MM.1S (cell line): ENCODE data around the gene TBCA.
"Not testable (repeated sequence)": the region's sequence is repeated elsewhere in the genome, so short reads cannot be mapped to it uniquely, and the experiment has no call there.

Source experiments
- DNase-seq: peaks from one replicate; pipeline ENCODE4 v3.0.0-alpha.2; 2015
- H2AFZ ChIP-seq: fragments of 300-600 bp; sonication (generic); 2 replicates; pipeline ENCODE4 v1.6.0; 2016; ENCODE audit warnings: antibody characterized with exemption, low read length
- H3F3A ChIP-seq: fragments of 300-600 bp; sonication (generic); 2 replicates; pipeline ENCODE4 v1.6.1; 2016; ENCODE audit warnings: mild to moderate bottlenecking, antibody characterized with exemption, low read length, moderate library complexity, mixed read lengths; ENCODE audit not compliant: insufficient read depth
- H3K27ac ChIP-seq: fragments of 300-600 bp; sonication (generic); 2 replicates; pipeline ENCODE4 v1.5.1; 2016; ENCODE audit warnings: mild to moderate bottlenecking, low read length
- H3K27me3 ChIP-seq: fragments of 300-600 bp; sonication (generic); replicated peaks from 2 replicates; pipeline ENCODE4 v1.6.0; 2016; ENCODE audit warnings: low read length; ENCODE audit not compliant: insufficient read depth
- H3K36me3 ChIP-seq: fragments of 300-600 bp; sonication (generic); replicated peaks from 2 replicates; pipeline ENCODE4 v1.6.1; 2016; ENCODE audit warnings: mild to moderate bottlenecking, low read length, mixed read lengths; ENCODE audit not compliant: insufficient read depth
- H3K4me1 ChIP-seq: fragments of 300-600 bp; sonication (generic); 2 replicates; pipeline ENCODE4 v1.6.1; 2016; ENCODE audit warnings: low read length, mixed read lengths
- H3K4me2 ChIP-seq: fragments of 300-600 bp; sonication (generic); 2 replicates; pipeline ENCODE4 v1.6.0; 2016; ENCODE audit warnings: low read depth, low read length
- H3K4me3 ChIP-seq: fragments of 300-600 bp; sonication (generic); 2 replicates; pipeline ENCODE4 v1.5.1; 2016; ENCODE audit warnings: low read length, mixed read lengths
- H3K79me2 ChIP-seq: fragments of 300-600 bp; sonication (generic); 2 replicates; pipeline ENCODE4 v1.6.1; 2016; ENCODE audit warnings: mixed run types, low read length, mixed read lengths
- H3K9ac ChIP-seq: fragments of 300-600 bp; sonication (generic); 2 replicates; pipeline ENCODE4 v1.6.1; 2016; ENCODE audit warnings: low read length, mixed read lengths
- H3K9me2 ChIP-seq: fragments of 300-600 bp; sonication (generic); replicated peaks from 2 replicates; pipeline ENCODE4 v1.6.1; 2016; ENCODE audit warnings: mild to moderate bottlenecking, low read length, mixed read lengths; ENCODE audit not compliant: insufficient read depth
- H3K9me3 ChIP-seq: fragments of 300-600 bp; sonication (generic); replicated peaks from 2 replicates; pipeline ENCODE4 v1.6.1; 2016; ENCODE audit warnings: mild to moderate bottlenecking, low read length, mixed read lengths; ENCODE audit not compliant: insufficient read depth
- H4K20me1 ChIP-seq: fragments of 300-600 bp; sonication (generic); 2 replicates; pipeline ENCODE4 v1.6.1; 2016; ENCODE audit warnings: mild to moderate bottlenecking, low read length, moderate library complexity, mixed read lengths; ENCODE audit not compliant: insufficient read depth
- CTCF ChIP-seq: fragments of 300-600 bp; sonication (generic); IDR thresholded peaks from 2 replicates; pipeline ENCODE4 v1.5.1; 2016; ENCODE audit warnings: antibody characterized with exemption, low read length, mixed read lengths
- EZH2 ChIP-seq: fragments of 300-600 bp; sonication (generic); optimal IDR thresholded peaks from 2 replicates; pipeline ENCODE3; 2017; ENCODE audit warnings: low read depth, mild to moderate bottlenecking, antibody characterized with exemption, low read length, mixed read lengths
- EZH2phosphoT487 ChIP-seq: fragments of 300-600 bp; sonication (generic); IDR thresholded peaks from 2 replicates; pipeline ENCODE4 v1.6.1; 2018; ENCODE audit warnings: antibody characterized with exemption, low read length

The TBCA gene

GRCh38 chr5:77709993-77710685, 66.0 kb downstream of the TBCA start:
- Histone ChIP-seq H3K9ac (no peak overlapping the region), H3K4me3 (no peak overlapping the region), H3K4me2 (no peak overlapping the region), H3K79me2 (peaks cover 17% of the 10 kb centered on the region), H3K9me2 (no peaks in the 10 kb centered on the region), H3K27ac (no peak overlapping the region), H3K36me3 (peaks cover 5% of the 10 kb centered on the region; the same call in 1 of the 2 replicates), H3K27me3 (no peaks in the 10 kb centered on the region), H2AFZ (no peak overlapping the region), H3K9me3 (no peaks in the 10 kb centered on the region), H4K20me1 (no peaks in the 10 kb centered on the region; the same call in 1 of the 2 replicates), H3K4me1 (no peaks in the 10 kb centered on the region), H3F3A (no peaks in the 10 kb centered on the region)
- TF ChIP-seq EZH2phosphoT487 (no peak), CTCF (no peak), EZH2 (no peak)
- DNase-seq: no peak

- no peak overlapping the region for H3K4me3 ChIP-seq
- H3K9me2 ChIP-seq: no peaks in the 10 kb centered on the region
- DNase-seq: no peak
- no peaks in the 10 kb centered on the region for H3F3A ChIP-seq
- no peaks in the 10 kb centered on the region for H3K27me3 ChIP-seq
- H3K4me2 ChIP-seq: no peak overlapping the region
- no peak overlapping the region for H3K27ac ChIP-seq
- peaks cover 5% of the 10 kb centered on the region; the same call in 1 of the 2 replicates for H3K36me3 ChIP-seq
- H4K20me1 ChIP-seq: no peaks in the 10 kb centered on the region; the same call in 1 of the 2 replicates
- no peaks in the 10 kb centered on the region for H3K9me3 ChIP-seq
- H3K9ac ChIP-seq: no peak overlapping the region
- H3K79me2 ChIP-seq: peaks cover 12% of the 10 kb centered on the region
- H3K4me1 ChIP-seq: no peaks in the 10 kb centered on the region
- TF ChIP-seq CTCF (no peak), EZH2phosphoT487 (no peak), EZH2 (no peak)
- no peak overlapping the region for H2AFZ ChIP-seq
Measured at GRCh38 chr5:77709340-77709739, 66.8 kb downstream of the TBCA start.

- Histone ChIP-seq H3K79me2 (peaks cover 12% of the 10 kb centered on the region), H3K27me3 (no peaks in the 10 kb centered on the region), H2AFZ (no peak overlapping the region), H3K9me2 (no peaks in the 10 kb centered on the region), H3K9me3 (no peaks in the 10 kb centered on the region), H3K4me1 (no peaks in the 10 kb centered on the region), H3K4me3 (no peak overlapping the region), H3K9ac (no peak overlapping the region), H3K4me2 (no peak overlapping the region), H3K36me3 (peaks cover 15% of the 10 kb centered on the region), H4K20me1 (no peaks in the 10 kb centered on the region), H3K27ac (no peak overlapping the region), H3F3A (no peaks in the 10 kb centered on the region)
- no peak for DNase-seq
- TF ChIP-seq EZH2: no peak
- TF ChIP-seq CTCF: no peak
- no peak for TF ChIP-seq EZH2phosphoT487
Measured at GRCh38 chr5:77707791-77708190, 68.3 kb downstream of the TBCA start.

- peak; percentile 14 for DNase-seq
- H3F3A ChIP-seq, H3K9ac ChIP-seq, H3K4me3 ChIP-seq, H4K20me1 ChIP-seq, H3K4me2 ChIP-seq, H3K27ac ChIP-seq, H3K4me1 ChIP-seq, H3K9me2 ChIP-seq, H3K27me3 ChIP-seq, H2AFZ ChIP-seq, H3K9me3 ChIP-seq: not testable (repeated sequence)
- H3K79me2 ChIP-seq: peaks cover 20% of the 10 kb centered on the region
- peaks cover 13% of the 10 kb centered on the region for H3K36me3 ChIP-seq
Measured at GRCh38 chr5:77699569-77699968, 76.6 kb downstream of the TBCA start.
